Ascending aorta (tissue), 2 donors: Measurements from ENCODE around the gene NUP214. TPM values are rescaled to one million over a fixed set of nuclear protein-coding genes. Genes with fewer than 3 reads are reported as not detected.
A peak's percentile ranks its signal among the peaks of the same experiment; 100 is the strongest.

Source experiments
- DNase-seq, 2 donors: peaks; one replicate each; pipeline ENCODE4 v3.0.0-alpha.2; 2019; ENCODE audit warnings: low spot score in 2 of 2
- H3K27ac ChIP-seq, 2 donors: fragments of 200-600 bp; sonication (generic); one replicate each; pipeline ENCODE4 v1.5.1; 2016 to 2017; ENCODE audit warnings: mild to moderate bottlenecking in 1 of 2
- H3K27me3 ChIP-seq: fragments of 200-600 bp; sonication (generic); one replicate; pipeline ENCODE4 v1.5.1; 2017
- H3K36me3 ChIP-seq, 2 donors: fragments of 200-600 bp; sonication (generic); one replicate each; pipeline ENCODE4 v1.5.1; 2016
- H3K4me1 ChIP-seq, 2 donors: fragments of 200-600 bp; sonication (generic); one replicate each; pipeline ENCODE4 v1.5.1; 2016 to 2017; ENCODE audit warnings: mild to moderate bottlenecking in 1 of 2
- H3K4me3 ChIP-seq, 2 donors: fragments of 200-600 bp; sonication (generic); one replicate each; pipeline ENCODE4 v1.5.1; 2016 to 2017; ENCODE audit warnings: mild to moderate bottlenecking in 1 of 2
- H3K9me3 ChIP-seq, 2 donors: fragments of 200-600 bp; sonication (generic); one replicate each; pipeline ENCODE4 v1.5.1; 2016
- intact Hi-C: fragments of 100-400 bp; cut with DNase I; formaldehyde crosslinking; loops from one replicate; pipeline ENCODE4 v1.15.1; 2023
- total RNA-seq: library from RNA; depleted of rRNA; stranded (reverse); fragments of >200 nt; gene quantifications from one replicate; pipeline ENCODE4 v1.1.0, GENCODE V29; 2016
- TF ChIP-seq, protein P1 (sequence below), 3 experiments: fragments of 200-600 bp in 2 of 3; fragments of 450-650 bp in 1 of 3; sonication (generic) in 2 of 3; IDR thresholded peaks; one replicate each; pipeline ENCODE4 v1.5.1; 2016 to 2019; ENCODE audit warnings: antibody characterized with exemption in 3 of 3, mild to moderate bottlenecking in 1 of 3, moderate library complexity in 1 of 3

The NUP214 gene
- 234 TPM for total RNA-seq

DNA sequence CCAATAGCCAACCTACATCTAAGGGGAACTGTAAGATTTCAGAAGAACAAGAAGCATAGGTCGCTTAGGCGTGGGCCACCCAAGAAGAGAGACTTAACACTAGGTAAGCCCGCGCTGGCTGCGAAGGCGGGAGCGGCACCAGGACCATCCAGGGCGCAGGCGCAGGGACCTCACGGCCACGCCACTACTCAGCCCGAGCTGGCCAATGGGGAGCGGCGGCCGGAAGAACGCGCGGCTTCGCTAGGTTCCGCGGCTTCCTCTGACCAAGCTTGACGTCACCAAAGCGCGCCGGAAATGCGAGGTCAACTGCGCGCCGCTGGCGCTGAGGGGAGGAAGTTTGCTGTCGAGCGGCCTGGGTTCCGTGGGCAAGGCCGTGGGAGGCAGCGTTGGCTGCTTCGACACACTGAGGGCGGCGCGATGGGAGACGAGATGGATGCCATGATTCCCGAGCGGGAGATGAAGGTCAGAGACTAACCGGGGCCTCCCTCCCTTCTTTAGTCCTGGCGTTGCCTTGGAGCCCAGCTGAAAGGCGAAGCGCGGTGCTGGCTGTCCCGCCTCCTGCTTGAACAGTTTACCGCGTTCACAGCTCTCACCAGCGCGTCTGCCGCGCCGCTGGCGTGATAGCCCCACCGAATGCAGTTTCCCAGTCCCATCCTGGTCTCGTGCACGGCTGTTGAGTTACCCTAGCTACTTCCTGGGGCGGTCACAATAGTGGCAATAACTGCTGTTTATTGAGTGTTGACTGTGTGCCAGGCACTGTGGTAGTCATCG lies at the start of gene NUP214:
Gene NUP214, plus strand, starts transcription at position 299 of the 771 bp plus-strand sequence. Its CDS starts 119 bp downstream, at position 418.
- intact Hi-C loops: loop anchor here (10.0 kb wide), 2 partner anchors 431 to 1229 kb away; partner anchors contain the start of genes EXOSC2 and SETX
- Histone ChIP-seq H3K4me1 (peaks cover 8 to 14% of the 10 kb centered on the region in 2 donors), H3K4me3 (peak within 1 kb of the TSS; percentile 60 to 99), H3K27ac (peak within 1 kb of the TSS; percentile 76 to 89), H3K36me3 (peaks cover 31 to 32% of the 10 kb centered on the region in 2 donors), H3K27me3 (no peaks in the 10 kb centered on the region), H3K9me3 (no peaks in the 10 kb centered on the region)
- DNase-seq: peak; percentile 90 to 99
- TF ChIP-seq, protein P1, sequence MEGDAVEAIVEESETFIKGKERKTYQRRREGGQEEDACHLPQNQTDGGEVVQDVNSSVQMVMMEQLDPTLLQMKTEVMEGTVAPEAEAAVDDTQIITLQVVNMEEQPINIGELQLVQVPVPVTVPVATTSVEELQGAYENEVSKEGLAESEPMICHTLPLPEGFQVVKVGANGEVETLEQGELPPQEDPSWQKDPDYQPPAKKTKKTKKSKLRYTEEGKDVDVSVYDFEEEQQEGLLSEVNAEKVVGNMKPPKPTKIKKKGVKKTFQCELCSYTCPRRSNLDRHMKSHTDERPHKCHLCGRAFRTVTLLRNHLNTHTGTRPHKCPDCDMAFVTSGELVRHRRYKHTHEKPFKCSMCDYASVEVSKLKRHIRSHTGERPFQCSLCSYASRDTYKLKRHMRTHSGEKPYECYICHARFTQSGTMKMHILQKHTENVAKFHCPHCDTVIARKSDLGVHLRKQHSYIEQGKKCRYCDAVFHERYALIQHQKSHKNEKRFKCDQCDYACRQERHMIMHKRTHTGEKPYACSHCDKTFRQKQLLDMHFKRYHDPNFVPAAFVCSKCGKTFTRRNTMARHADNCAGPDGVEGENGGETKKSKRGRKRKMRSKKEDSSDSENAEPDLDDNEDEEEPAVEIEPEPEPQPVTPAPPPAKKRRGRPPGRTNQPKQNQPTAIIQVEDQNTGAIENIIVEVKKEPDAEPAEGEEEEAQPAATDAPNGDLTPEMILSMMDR (IDR thresholded peaks at IDR 0.05): no peak

DNA sequence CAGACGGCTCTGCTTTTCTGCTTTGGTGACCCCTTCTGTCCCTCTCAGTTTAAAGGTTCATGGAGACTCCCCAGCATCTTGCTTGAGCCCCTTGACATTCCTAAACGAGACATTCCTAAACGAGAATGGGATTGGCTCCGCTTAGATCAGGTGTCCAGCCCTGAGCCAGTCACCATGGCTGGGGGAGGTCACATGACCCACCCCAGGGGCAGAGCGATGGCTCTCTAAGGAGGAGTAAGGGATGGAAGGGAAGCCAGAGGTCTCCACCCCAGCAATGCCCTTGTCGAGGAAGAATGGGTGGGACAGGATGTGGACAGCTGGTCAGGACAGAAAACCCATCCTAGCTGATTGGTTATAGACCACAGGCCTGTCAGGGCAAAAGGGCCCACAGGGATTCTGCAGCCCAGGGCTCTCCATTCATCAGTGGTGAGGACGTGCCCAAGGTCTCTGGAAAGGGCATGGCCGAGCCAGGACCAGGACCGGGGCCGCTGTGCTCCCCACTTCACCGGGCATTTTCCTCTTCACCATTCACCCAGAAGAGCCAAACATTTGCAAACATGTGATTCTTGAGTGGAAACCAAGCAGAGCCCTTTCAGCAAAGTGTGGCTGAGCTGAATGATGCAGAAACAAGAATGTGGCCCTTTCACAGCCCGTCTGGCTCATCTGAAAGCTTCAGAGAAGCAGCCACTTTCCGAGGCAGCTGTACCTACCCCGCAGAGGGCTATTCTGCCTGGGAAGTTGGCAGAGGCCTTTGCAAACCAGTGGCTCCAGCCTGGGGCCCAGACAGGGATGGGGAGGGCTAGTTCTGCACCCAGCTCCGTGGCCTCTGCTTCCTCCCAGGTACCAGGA lies 48.8 kb upstream of the NUP214 start:
- H3K4me3 ChIP-seq: no peak overlapping the region
- intact Hi-C loops: no loop called here
- no peaks in the 10 kb centered on the region for H3K4me1 ChIP-seq
- no peaks in the 10 kb centered on the region for H3K36me3 ChIP-seq
- no peak for DNase-seq
- TF ChIP-seq, protein P1 (IDR thresholded peaks at IDR 0.05): no peak
- no peaks in the 10 kb centered on the region for H3K27me3 ChIP-seq
- H3K27ac ChIP-seq: no peak overlapping the region
- no peaks in the 10 kb centered on the region for H3K9me3 ChIP-seq

DNA sequence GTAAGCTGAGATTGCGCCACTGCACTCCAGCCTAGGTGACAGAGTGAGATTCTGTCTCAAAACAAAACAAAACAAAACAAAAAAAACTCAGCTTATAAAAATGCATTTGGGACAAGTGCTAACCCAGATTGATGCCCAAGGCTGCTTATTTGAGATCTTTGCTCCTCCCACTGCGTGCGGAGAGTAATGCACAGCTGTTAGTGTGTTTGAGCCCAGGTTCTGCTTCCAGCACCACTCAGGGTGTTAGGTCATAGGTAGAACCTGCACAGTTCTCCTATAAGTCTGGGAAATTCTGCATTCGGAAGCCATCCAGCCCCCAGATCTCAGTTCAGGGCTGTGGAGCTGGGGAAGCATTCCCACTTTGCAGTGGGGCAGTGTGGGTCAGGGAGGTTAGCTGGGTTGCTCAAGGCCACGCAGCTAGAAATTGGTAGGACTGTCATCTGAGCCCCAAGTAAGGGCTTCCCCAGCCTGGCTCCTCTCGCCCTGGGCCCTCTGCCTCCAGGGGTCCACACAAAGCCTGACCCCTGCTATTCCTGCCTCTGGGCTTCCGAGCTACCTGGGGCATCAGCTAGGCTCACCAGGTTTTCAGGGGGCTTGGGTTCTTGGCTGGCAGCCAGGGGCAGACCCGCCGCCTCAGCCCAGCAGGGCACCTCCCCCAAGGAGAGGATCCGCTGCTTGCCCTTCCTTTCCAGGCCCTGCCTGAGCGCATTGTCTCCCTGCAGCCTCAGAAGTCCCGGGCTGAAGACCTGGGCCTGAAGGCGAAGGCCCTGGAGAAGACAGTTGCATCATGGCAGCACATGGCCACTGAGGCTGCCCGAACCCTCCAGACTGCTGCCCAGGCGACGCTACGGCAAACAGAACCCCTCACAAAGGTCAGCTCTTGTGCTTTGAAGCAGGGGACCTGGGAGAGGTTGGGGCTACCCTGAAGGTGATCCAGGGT lies 46.7 kb upstream of the NUP214 start:
- Histone ChIP-seq H3K27ac (no peak overlapping the region), H3K4me3 (no peak overlapping the region), H3K9me3 (no peaks in the 10 kb centered on the region), H3K4me1 (no peaks in the 10 kb centered on the region), H3K27me3 (no peaks in the 10 kb centered on the region), H3K36me3 (no peaks in the 10 kb centered on the region)
- no peak for DNase-seq
- intact Hi-C loops: no loop called here
- TF ChIP-seq, protein P1 (IDR thresholded peaks at IDR 0.05): no peak

DNA sequence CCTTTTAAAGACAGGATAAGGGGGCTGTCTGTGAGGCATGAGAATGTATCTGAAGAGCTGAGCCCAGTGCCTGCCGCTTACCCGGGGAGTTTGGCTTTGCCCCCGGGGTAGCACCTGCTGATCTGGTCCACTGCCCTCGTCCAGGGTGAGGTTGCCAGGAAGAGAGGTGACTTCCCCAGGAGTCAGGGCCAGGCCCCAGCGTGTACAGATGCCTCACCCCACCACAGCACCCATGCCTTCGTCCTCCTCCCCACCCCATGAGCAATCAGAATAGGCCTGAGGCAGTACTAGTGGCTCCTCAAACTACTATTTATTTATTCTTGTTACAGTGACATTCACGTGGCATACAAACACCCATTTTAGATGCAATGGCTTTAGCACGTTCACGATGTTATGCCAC lies 44.8 kb upstream of the NUP214 start:
- H3K9me3 ChIP-seq: no peaks in the 10 kb centered on the region
- H3K4me3 ChIP-seq: no peak overlapping the region
- no peaks in the 10 kb centered on the region for H3K36me3 ChIP-seq
- TF ChIP-seq, protein P1 (IDR thresholded peaks at IDR 0.05): no peak
- H3K4me1 ChIP-seq: no peaks in the 10 kb centered on the region
- H3K27ac ChIP-seq: no peak overlapping the region
- H3K27me3 ChIP-seq: no peaks in the 10 kb centered on the region
- intact Hi-C loops: no loop called here
- no peak for DNase-seq

DNA sequence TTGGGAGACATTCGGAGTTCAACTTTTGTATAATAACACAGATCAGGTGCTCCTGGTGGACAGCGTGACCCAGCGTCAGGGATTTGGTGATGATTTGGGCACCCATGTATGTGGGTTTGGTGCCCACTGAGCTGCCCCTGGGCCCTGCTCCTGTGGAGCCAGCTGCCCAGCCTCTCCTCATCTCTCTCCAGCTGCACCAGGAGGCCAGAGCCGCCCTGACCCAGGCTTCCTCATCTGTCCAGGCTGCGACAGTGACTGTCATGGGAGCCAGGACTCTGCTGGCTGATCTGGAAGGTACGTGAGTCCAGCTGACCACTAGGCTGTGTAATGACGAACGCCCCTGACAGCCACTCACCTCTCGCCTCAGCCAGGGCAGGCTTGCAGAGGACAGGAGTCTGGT lies 43.5 kb upstream of the NUP214 start:
- Histone ChIP-seq H3K27ac (no peak overlapping the region), H3K36me3 (no peaks in the 10 kb centered on the region), H3K27me3 (no peaks in the 10 kb centered on the region), H3K9me3 (no peaks in the 10 kb centered on the region), H3K4me3 (no peak overlapping the region), H3K4me1 (no peaks in the 10 kb centered on the region)
- intact Hi-C loops: no loop called here
- TF ChIP-seq, protein P1 (IDR thresholded peaks at IDR 0.05): no peak
- no peak for DNase-seq
